B cell (primary cell): Measurements from ENCODE around the gene ZNF879. TPM values are rescaled to one million over a fixed set of nuclear protein-coding genes. Genes with fewer than 3 reads are reported as not detected.

Experiments used
- ATAC-seq: fragments of 200-7000 bp; cut with Tn5 transposase; one replicate; pipeline ENCODE4 v1.10.0; 2021; ENCODE audit warnings: low read depth, mild to moderate bottlenecking, moderate number of reproducible peaks, moderate library complexity
- CTCF ChIA-PET: fragments of 350-600 bp; sonication (Branson Sonifier 250); formaldehyde crosslinking; loops from one replicate; lab custom pipeline; 2021; ENCODE audit warnings: antibody characterized with exemption, inconsistent platforms; lab: Charles Lee
- POLR2A ChIA-PET: fragments of 350-600 bp; sonication (Branson Sonifier 250); formaldehyde crosslinking; loops from one replicate; lab custom pipeline; 2021; ENCODE audit warnings: antibody characterized with exemption; lab: Charles Lee
- DNase-seq: peaks from one replicate; pipeline ENCODE4 v3.0.0; 2013
- H2AFZ ChIP-seq: 2 replicates; pipeline ENCODE4 v1.6.1; 2012; ENCODE audit warnings: mild to moderate bottlenecking, low read depth, low read length; ENCODE audit not compliant: insufficient read depth, poor library complexity, severe bottlenecking
- H3K27ac ChIP-seq, 2 donors: 1 replicate in 1 of 2; 2 replicates in 1 of 2; pipeline ENCODE4 v1.5.1; 2012 to 2013; ENCODE audit warnings: low read length in 2 of 2, mild to moderate bottlenecking in 2 of 2, moderate library complexity in 1 of 2
- H3K27me3 ChIP-seq, 4 experiments: fragments of 200-600 bp in 1 of 4; sonication (generic) in 1 of 4; replicated peaks in 1 of 4; 1 replicate in 2 of 4; 2 replicates in 2 of 4; pipeline versions ENCODE4 v1.6.1 to v1.7.0; 2013 to 2016; ENCODE audit warnings: low read length in 3 of 4, mild to moderate bottlenecking in 2 of 4, mixed read lengths in 1 of 4, moderate library complexity in 1 of 4; ENCODE audit not compliant: insufficient read depth in 4 of 4, control insufficient read depth in 3 of 4; ENCODE audit errors: control extremely low read depth in 1 of 4
- H3K36me3 ChIP-seq, 2 experiments: replicated peaks in 1 of 2; 1 replicate in 1 of 2; 2 replicates in 1 of 2; pipeline versions ENCODE4 v1.6.1 to v1.7.1; 2013; ENCODE audit warnings: low read length in 1 of 2; ENCODE audit not compliant: insufficient read depth in 2 of 2, control insufficient read depth in 1 of 2; ENCODE audit errors: control extremely low read depth in 1 of 2, extremely low read depth in 1 of 2
- H3K4me1 ChIP-seq, 2 donors: fragments of 200-600 bp in 1 of 2; sonication (generic) in 1 of 2; 1 replicate in 1 of 2; 2 replicates in 1 of 2; pipeline versions ENCODE4 v1.5.1 to v1.6.1; 2013 to 2017; ENCODE audit warnings: low read length in 2 of 2; ENCODE audit not compliant: control insufficient read depth in 2 of 2, insufficient read depth in 2 of 2
- H3K4me2 ChIP-seq: replicated peaks from 2 replicates; pipeline ENCODE3; 2012; ENCODE audit warnings: mild to moderate bottlenecking, low read depth, low read length; ENCODE audit not compliant: poor library complexity, severe bottlenecking
- H3K4me3 ChIP-seq, 5 experiments: fragments of 200-600 bp in 1 of 5; sonication (generic) in 1 of 5; 1 replicate in 3 of 5; 2 replicates in 2 of 5; pipeline versions ENCODE4 v1.5.1 to v1.7.0; 2011 to 2016; ENCODE audit warnings: low read length in 4 of 5, mild to moderate bottlenecking in 4 of 5, low read depth in 2 of 5, control low read depth in 1 of 5, moderate library complexity in 1 of 5; ENCODE audit not compliant: insufficient read depth in 1 of 5; ENCODE audit errors: control extremely low read depth in 1 of 5, extremely low read depth in 1 of 5
- H3K79me2 ChIP-seq: fragments of 200-600 bp; sonication (generic); one replicate; pipeline ENCODE4 v1.6.0; 2016; ENCODE audit warnings: low read length; ENCODE audit not compliant: control insufficient read depth, insufficient read depth
- H3K9ac ChIP-seq: fragments of 200-600 bp; sonication (generic); 2 replicates; pipeline ENCODE4 v1.6.1; 2017; ENCODE audit warnings: mild to moderate bottlenecking, low read length, moderate library complexity
- H3K9me3 ChIP-seq, 3 donors: one replicate each; pipeline versions ENCODE4 v1.6.1 to v1.7.1; 2013; ENCODE audit warnings: low read length in 2 of 3; ENCODE audit not compliant: control insufficient read depth in 2 of 3, insufficient read depth in 1 of 3; ENCODE audit errors: control extremely low read depth in 1 of 3
- H4K20me1 ChIP-seq: 2 replicates; pipeline ENCODE4 v1.6.0; 2012; ENCODE audit warnings: mild to moderate bottlenecking, low read length; ENCODE audit not compliant: insufficient read depth, control insufficient read depth, poor library complexity, severe bottlenecking
- H3K27ac Mint-ChIP-seq: one replicate; pipeline ENCODE4 v1.8.0; 2021; ENCODE audit warnings: mixed read lengths
- H3K27me3 Mint-ChIP-seq: one replicate; pipeline ENCODE4 v1.8.0; 2021; ENCODE audit warnings: mixed read lengths
- H3K4me1 Mint-ChIP-seq: one replicate; pipeline ENCODE4 v1.8.0; 2021; ENCODE audit warnings: mixed read lengths
- H3K4me3 Mint-ChIP-seq: one replicate; pipeline ENCODE4 v1.8.0; 2021; ENCODE audit warnings: mixed read lengths
- H3K9me3 Mint-ChIP-seq: one replicate; pipeline ENCODE4 v1.8.0; 2022; ENCODE audit warnings: mixed read lengths; ENCODE audit not compliant: insufficient read depth
- CTCF ChIP-seq: fragments of 200-600 bp; IDR thresholded peaks from one replicate; pipeline ENCODE4 v1.8.0; 2022; ENCODE audit warnings: antibody characterized with exemption, mild to moderate bottlenecking
- EZH2 ChIP-seq: IDR thresholded peaks from 2 replicates; pipeline ENCODE4 v1.6.1; 2012; ENCODE audit warnings: borderline replicate concordance, low read depth, mild to moderate bottlenecking, moderate library complexity, low read length; ENCODE audit not compliant: insufficient read depth, poor library complexity, severe bottlenecking
- WGBS: methylation state at CpG from one replicate; pipeline ENCODE4 v1.1.5; 2013; ENCODE audit warnings: missing lambda C conversion rate; ENCODE audit not compliant: insufficient coverage; 5-methylcytosine and 5-hydroxymethylcytosine counted together
- intact Hi-C: fragments of 100-400 bp; cut with micrococcal nuclease; formaldehyde crosslinking; loops from one replicate; pipeline ENCODE4 v1.10.0; 2022
- polyA plus RNA-seq: library from polyadenylated mRNA; depleted of rRNA; stranded (reverse); fragments of >200 nt; gene quantifications from 2 replicates; pipeline ENCODE4 v1.2.3, GENCODE V29; 2012
- total RNA-seq, 2 donors: library from RNA; stranded (reverse); fragments of 120-200 nt in 1 of 2; gene quantifications; 1 replicate in 1 of 2; 2 replicates in 1 of 2; pipeline versions ENCODE4 v1.2.3 to v1.2.4, GENCODE V29; 2013 to 2022

The ZNF879 gene
- total and polyA plus RNA-seq, 2 donors (not counting 1 experiment from before 2014, with no cell fraction given): 2.4 to 14.7 TPM

DNA sequence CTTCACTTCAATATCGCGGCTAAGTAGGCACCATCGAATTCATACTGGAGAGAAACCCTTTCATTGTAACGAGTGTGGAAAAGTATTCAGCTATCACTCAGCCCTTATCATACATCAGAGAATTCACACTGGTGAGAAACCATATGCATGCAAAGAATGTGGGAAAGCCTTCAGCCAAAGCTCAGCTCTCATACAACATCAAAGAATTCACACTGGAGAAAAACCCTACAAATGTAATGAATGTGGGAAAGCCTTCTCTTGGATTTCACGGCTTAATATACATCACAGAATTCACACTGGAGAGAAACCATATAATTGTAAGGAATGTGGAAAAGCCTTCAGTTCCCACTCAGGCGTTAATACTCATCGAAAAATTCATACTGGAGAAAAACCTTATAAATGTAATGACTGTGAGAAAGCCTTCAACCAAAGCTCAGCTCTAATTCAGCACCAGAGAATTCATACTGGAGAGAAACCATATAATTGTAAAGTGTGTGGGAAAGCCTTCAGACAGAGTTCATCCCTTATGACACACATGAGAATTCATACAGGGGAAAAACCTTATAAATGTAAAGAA is 9.5 kb downstream of the ZNF879 start:
- WGBS: no CpG with 5 or more reads among the region's 7 CpGs
- DNase-seq (no peak), ATAC-seq (no peak)
- H3K27me3 ChIP-seq: no peaks in the 10 kb centered on the region
- Mint-ChIP-seq H3K4me1 (no peaks in the 10 kb centered on the region), H3K9me3 (peaks cover 25% of the 10 kb centered on the region), H3K27me3 (no peaks in the 10 kb centered on the region), H3K4me3 (no peak overlapping the region), H3K27ac (no peak overlapping the region)
- ChIA-PET CTCF (no interaction called here), POLR2A (no interaction called here)
- TF ChIP-seq CTCF: no peak
- no peak for TF ChIP-seq EZH2
- peaks cover 25 to 86% (median 48%) of the 10 kb centered on the region in 3 donors for H3K9me3 ChIP-seq
- no peak overlapping the region for H2AFZ ChIP-seq
- intact Hi-C loops: no loop called here
- peaks cover 9 to 47% of the 10 kb centered on the region in 2 experiments for H3K36me3 ChIP-seq
- no peak overlapping the region for H3K4me2 ChIP-seq
- H3K79me2 ChIP-seq: no peaks in the 10 kb centered on the region
- H3K4me3 ChIP-seq: no peak overlapping the region
- no peaks in the 10 kb centered on the region for H3K4me1 ChIP-seq
- H3K9ac ChIP-seq: no peak overlapping the region
- no peaks in the 10 kb centered on the region for H4K20me1 ChIP-seq
- H3K27ac ChIP-seq: no peak overlapping the region

GRCh38 chr5:179044765-179045164 is 21.2 kb downstream of the ZNF879 start:
- ChIA-PET CTCF (no interaction called here), POLR2A (no interaction called here)
- Mint-ChIP-seq H3K9me3 (peaks cover 14% of the 10 kb centered on the region), H3K4me3 (no peak overlapping the region), H3K4me1 (no peaks in the 10 kb centered on the region), H3K27me3 (no peaks in the 10 kb centered on the region), H3K27ac (no peak overlapping the region)
- H3K27ac ChIP-seq: no peak overlapping the region
- H3K9me3 ChIP-seq: peaks cover 0 to 29% (median 14%) of the 10 kb centered on the region in 3 donors
- WGBS: 80% methylated on average over 1 of the region's 2 CpGs
- intact Hi-C loops: no loop called here
- H3K4me1 ChIP-seq: no peaks in the 10 kb centered on the region
- ATAC-seq (no peak), DNase-seq (no peak)
- TF ChIP-seq EZH2 (no peak), CTCF (no peak)
- no peaks in the 10 kb centered on the region for H3K27me3 ChIP-seq
- H3K79me2 ChIP-seq: no peaks in the 10 kb centered on the region
- no peak overlapping the region for H3K4me3 ChIP-seq
- no peak overlapping the region for H3K9ac ChIP-seq
- H3K36me3 ChIP-seq: no peaks in the 10 kb centered on the region
- no peak overlapping the region for H2AFZ ChIP-seq
- no peaks in the 10 kb centered on the region for H4K20me1 ChIP-seq
- no peak overlapping the region for H3K4me2 ChIP-seq
